Myocyte (in vitro differentiated cells): ENCODE results near the gene AKAP8L. TPM values are rescaled to one million over a fixed set of nuclear protein-coding genes. Genes with fewer than 3 reads are reported as not detected.
A peak's percentile ranks its signal among the peaks of the same experiment; 100 is the strongest.
"Not testable (repeated sequence)": the region's sequence is repeated elsewhere in the genome, so short reads cannot be mapped to it uniquely, and the experiment has no call there.

Experiments used
- DNase-seq: peaks from one replicate; pipeline ENCODE4 v3.0.0-alpha.2; 2012; ENCODE audit warnings: low read depth
- total RNA-seq: library from RNA; depleted of rRNA; stranded (reverse); fragments of >200 nt; gene quantifications from 2 replicates; pipeline ENCODE4 v1.2.3, GENCODE V29; 2014

The AKAP8L gene
- total RNA-seq, 1 donor from 2014 or later = 143 TPM

DNA sequence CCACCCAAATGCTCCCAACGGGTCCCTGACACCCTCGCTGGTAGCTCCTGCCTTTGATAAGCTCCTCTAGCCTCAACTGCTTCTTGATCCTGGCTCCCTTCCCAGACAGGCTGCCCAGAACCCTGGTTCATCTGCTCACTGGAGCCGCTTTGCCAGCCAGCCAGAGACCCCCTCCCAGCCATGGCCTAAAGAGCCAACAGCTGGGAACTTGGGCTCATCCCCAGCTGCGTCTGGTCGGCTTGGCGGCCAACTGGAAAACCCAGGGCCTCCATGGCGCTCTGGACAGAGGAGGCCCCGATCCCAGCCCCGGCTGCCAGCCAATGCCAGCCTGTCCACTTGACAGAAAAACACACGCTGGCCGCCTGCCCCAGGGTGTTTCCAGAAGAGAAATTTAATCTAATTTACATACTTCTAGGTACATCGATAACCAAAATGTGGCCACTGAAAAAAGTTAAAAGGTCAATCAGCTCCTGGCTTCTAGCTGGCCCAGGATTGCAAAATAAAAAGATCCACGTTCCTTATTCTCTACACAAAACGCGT, 3.0 kb upstream of the AKAP8L start:
- DNase-seq = peak; percentile 66

DNA sequence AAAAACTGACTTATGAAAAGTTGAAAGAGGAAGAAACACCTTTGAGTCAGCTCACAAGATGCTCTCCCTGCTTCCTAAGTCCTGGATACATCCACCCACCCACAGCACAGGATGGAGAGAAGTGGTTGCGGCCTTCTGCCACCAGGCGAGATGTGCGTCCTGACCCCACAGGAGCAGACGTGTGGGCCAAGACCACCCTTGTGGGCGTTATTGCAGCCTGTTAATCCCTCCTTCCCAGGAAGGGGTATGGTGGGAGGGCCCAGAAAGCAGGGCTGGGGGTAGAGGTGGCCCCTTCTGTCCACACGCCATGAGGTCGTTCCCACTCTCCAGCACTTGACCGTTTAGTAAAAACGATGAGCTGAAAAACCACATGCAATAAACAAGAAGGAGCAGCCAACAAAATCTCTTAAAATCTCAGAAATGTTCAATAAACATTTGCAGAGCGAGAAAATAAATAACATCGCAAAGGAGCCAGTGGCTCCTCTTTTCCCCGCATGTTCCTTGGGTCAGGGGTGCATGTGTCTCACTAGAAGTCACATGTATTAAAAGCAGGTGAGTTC, 2.4 kb upstream of the AKAP8L start:
- no peak for DNase-seq

DNA sequence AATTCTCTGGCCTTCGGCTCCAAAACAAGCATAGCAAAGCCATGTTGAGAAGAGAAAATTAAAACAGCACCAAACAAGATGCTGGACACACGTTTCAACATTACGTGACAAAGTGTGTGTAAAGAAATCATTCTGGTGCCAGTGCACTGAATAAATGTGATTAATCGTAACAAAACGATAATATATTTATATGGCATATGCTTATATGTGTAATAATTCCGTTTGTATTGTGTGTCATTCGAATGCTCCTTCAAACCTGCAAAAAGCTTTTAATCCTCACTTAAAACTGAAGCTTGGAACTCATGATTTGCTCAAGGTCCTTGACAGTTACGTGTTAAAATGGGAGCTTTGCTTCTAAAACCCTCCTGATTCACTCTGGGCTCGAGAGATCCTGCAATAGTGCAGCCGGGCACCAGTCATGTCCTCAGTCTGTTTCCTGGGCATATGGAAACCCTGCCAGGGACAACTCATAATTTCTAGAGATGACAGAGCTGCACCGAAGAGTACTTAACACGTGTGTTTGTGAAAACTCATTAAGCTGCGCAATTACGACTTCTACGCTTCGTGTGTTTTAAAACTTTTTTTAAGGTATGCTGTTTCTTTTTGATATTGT, 731 bp upstream of the AKAP8L start:
- no peak for DNase-seq

DNA sequence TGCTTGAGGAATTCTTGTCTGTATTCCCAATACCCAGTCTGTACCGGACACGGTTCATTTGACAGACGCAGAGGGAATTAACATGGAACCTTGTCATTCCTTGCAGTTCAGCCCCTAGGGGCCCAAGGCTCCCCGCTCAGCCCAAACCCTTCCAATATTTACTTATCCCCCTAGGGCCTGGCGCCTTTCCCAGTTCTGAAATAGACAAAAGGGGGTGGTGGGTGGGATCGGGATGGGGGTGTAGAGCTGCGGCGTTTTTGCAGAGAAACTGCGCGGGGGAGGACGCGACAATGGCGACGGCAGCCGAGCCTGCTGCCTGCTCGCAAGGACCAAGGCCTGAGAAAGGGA, 583 bp downstream of the AKAP8L start:
- no peak for DNase-seq

DNA sequence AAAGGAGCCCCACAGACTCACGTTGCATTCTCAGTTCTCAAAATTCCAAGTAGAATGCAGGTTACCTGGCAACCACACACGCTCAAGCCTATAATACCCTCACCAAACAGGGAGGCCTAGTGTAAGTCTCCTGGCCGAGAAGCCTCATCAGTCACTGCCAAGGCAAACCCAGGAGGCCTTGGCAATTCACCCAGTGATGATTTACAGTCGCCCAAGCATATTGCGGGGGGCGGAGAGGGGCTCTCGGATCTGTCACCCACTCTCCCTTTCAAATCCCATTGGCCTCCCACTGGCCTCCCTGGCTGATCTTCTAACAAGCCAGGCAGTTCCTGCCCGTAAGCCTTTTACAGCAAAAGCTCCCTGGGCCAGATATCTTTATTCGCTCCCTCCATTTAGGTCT, 1.1 kb downstream of the AKAP8L start:
- DNase-seq = no peak

DNA sequence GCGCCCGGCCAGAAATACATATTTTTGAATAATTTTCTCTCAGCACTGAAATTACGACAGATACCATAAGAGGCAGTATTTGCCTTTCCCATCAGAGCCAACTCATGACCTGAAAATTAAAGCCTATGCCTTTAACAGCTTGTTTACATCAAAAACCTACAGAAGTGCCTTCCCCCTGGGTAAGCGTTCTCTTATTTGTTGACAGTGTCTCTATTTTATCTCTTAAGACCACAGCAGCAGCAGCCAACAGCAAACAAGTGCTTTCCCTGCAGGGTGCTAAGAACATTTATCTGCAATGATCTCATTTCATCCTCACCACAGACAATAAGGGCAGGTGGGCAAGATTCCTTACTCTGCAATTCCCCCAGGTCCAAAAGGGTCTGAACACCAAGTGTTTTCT, 6.0 kb downstream of the AKAP8L start:
- no peak for DNase-seq

DNA sequence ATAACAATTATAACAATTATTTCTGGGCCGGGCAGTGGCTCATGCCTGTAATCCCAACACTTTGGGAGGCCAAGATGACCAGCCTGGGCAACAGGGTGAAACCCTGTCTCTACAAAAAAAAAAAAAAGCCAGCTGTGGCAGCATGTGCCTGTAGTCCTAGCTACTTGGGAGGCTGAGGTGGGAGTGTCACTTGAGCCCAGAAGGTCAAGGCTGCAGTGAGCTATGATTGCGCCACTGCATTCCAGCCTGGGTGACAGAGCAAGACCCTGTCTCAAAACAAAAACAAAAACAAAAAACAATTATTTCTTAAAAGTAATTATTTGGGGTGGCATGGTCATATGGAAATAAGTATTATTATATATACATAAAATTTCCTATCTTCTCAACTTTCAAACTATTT, 7.4 kb downstream of the AKAP8L start:
- DNase-seq = peak; percentile 48

DNA sequence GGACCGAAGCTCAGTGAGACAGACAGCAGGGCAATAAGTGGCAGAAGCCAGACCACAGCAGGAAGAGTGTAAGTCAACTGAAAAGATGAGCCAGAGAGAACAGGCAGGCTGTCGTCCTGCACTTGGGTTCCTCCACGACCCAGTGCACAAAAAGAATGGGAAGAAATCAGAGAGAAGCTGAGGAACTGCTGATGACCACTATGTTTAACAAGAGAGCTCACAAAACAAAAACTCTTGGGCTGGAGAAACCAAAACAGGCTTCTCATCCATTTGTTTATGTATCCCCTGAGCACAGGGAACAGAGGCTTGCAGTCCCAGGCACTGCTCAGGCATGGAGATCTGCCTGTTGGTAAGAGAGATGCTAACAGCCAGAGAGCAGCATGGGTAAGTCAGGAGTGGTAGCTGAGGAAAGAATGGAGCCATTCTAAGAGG, 14.0 kb downstream of the AKAP8L start:
- DNase-seq = no peak

DNA sequence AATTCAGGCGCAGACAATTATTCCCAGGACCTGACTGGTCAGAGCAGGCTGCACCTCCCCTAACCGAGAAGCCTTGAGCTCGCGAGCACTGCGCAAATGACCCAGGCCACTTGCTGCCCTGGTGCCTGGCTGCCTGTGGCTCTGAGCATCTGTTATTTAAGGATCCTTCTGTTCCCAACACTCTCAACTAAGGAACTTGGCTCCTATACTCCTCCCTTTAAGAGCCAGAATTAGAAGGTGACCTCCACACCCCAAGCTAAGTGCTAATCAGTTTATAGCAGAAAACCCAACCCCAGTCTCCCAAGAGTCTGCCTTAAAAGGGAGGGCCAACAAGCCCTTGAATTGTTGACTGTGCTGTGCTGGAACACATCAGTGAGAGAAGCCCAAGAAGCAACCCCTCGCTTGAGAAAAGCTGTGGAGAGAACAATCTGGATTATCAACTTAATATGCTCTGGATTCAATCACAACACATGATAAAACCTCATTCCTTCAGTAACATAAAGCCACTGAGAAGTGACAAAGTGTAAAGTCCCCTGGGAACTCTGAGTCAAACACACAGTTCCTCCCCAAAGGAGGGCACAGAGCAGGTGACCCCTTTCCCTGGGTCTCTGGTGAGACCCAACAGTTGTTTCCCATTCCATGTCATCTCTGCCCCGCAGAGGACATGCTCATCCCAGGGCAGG, 14.6 kb downstream of the AKAP8L start:
- peak; percentile 82 for DNase-seq

DNA sequence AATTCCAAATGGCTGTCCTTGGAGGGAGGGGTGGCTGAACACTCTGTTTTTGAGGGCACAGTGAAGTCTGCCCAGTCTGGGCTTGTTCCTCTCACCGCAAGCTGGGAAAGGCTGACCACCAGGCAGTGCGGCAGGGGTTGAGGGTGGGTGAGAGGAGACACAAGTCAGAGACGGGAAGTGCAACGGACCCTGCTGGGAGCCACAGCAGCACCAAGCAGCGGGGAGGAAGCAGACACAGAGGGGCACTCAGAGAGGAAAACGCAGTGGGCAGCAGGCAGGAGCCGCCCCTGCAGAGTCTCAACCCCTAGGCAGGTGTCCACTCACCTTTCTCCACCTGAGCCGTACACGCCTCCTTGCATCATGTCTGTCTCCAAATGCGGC, 15.6 kb downstream of the AKAP8L start:
- DNase-seq = no peak

DNA sequence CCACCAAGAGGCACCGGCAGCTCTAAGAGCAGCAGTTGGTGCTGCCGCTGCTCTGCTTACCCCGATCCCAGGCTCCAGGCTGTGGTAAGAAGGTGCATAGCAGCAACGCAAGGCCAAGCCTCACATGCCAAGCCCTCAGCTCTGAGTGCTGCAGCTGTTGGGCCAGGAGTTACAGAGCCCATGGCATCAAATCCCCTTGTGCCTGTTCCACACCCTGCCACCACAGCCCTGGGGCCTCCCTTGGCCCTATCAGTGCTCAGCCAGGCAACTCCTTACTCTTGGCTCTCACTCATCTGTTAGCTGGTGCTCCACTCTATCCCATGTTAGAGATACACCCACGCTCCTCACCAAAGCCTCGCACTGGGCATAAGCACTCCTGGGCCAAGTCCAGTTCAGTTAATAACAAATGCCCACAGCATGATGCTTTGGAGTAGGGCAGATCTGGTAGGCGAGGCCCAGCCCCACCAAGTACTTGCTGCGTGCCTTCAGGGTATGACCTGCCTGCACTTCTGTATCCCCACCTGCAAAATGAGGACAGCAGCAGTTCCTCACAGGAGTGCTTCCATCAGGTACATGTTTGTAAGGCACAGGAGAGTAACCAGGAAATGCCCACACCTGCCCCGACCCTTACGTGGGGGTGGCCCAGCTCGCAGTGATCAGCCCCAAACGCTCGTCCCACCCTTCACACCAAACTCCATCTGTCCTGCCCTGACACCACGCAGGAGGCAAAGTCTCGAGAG, 16.2 kb downstream of the AKAP8L start:
- DNase-seq = peak; percentile 94

DNA sequence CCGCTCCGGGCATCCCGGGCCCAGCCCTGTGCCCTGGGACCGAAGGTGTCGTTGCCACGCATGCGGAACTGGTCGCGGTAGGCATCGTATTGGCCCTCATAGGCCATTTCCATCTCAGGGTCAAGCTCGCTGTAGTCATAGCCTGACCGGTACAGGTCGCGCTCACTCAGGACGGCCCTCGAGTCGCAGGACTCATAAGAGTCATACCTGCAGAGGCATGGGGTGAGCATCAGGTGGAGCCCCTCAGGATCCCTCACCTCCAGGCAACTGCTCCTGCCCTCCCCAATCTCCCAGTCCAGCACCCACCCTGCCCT, 17.4 kb downstream of the AKAP8L start:
- DNase-seq = no peak

DNA sequence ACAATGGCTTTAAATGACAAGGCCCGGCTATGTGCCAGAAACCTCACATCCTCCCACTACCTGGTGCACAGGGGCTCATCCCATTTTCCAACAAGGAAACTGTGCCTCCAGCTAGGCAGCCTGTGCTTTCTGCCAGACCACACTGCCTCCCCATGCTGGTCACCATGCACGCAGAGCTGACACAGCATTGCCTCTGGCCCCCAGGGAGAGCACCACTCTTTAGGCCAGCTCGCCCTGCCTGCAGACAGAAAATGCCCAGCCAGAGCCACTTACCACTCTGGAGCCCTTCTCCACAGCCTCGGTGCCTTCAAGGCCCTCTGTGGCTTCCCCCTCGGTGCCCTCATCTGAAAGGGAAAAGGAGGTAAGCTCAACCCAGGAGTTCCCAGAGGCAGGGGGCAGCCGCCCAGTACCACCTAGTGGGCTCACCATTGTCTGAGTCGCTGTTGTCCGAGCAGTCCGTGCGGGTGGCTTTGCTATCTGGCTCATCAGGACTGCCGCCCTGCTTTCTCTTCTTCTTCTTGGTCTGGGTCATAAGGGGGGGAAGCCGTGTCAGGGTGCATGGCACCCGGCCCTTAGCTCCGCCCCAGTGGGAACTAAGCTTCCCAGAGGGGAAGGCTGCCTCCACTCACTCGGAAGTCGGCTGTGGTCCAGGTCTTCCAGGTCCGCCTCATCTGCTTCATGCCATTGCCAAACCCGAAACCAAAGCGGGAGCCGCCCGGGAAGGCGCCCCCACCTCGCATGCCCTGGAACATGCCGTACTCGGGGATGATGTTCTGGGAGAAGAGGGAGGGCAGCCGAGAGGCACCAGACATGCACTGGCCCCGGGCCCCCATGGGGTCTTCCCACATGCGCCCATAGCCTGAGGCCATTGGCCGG, 18.0 kb downstream of the AKAP8L start:
- no peak for DNase-seq

DNA sequence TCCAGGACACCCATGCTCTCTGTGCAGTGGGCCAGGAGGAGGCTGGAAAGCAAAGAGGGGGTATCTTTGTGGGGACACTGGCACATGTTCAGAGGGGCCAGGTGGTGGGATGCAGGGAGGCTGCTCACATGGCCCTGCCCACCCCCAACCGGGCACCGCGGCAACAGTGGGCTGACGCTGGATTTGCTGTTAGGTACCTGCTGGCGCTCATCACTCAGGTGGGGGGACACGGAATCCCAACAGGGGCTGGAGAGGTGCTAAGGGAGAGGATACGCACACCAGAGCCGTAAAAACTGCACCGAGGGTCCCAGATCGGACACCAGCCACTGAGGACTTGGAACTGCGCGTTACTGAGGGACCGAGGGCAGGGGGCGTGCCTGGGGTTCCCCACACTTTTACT, 19.2 kb downstream of the AKAP8L start:
- no peak for DNase-seq

DNA sequence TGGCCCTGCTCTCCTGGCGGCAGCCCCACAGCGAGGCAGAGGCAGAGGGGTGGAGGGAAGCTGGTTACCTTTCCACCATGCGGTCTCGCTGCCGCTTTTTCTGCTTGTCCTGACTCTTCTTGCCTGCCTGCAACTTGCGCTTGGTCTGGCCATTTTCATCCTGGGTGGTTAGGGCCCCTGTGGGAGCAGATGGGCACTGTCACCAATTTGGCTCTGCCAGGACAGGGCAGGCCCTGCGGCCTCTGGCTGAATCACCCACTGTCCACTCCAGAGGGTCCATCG, 19.6 kb downstream of the AKAP8L start:
- no peak for DNase-seq

DNA sequence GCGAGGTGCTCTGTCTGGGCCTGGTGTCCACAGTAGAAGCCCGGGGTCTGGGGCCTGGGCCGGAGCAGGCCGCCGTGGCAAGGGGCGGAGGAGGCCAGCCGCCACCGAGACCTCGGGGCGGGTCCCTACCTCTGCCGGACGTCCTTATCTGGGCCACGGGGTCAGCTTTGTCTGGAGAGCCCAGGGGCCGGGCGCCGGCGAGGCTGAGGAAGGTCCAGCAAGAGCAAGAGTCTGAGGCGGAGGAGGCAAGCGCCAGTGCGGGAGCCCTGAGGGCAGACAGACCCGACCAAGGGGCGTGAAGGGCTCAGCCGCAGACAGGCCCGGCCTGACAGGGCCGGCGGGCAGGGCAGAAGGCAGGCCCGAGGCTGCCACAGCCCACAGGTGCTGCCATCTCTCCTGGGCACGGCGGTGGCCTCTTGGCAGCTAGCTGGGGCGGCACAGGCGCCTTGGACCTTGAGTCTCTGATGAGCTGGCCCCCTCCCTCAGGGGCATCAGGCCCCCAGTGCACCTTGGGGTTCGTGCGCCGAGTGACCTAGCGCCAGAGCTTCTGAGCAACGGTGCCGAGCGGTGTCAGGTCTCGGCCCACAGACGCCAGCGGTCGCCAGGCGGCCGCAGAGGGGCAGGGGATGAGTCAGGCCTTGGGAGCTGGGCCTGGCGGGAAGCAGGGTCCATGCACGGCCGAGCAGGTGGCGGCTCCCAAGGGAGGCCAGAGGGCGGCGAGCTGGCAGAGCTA, 20.1 kb downstream of the AKAP8L start:
- no peak for DNase-seq

DNA sequence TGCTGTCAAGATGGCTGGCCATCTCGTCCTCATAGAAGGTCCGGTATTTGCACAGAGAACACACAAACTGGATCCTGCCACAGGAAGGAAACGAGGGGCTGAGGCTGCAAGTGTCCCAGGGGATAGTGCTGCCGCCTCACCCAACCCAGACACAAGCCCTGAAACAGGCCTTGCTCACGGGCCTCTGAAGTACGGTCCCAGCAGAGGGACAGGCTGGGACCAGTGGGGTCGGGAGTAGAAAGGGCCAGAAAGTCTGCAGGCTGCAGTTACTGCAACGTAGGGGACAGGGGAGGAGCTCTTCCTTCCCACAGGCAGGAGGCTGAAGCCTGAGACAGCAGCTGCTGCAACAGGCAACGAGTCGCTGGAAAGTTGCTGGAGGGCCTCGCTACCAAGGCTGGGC, 21.0 kb downstream of the AKAP8L start:
- no peak for DNase-seq

DNA sequence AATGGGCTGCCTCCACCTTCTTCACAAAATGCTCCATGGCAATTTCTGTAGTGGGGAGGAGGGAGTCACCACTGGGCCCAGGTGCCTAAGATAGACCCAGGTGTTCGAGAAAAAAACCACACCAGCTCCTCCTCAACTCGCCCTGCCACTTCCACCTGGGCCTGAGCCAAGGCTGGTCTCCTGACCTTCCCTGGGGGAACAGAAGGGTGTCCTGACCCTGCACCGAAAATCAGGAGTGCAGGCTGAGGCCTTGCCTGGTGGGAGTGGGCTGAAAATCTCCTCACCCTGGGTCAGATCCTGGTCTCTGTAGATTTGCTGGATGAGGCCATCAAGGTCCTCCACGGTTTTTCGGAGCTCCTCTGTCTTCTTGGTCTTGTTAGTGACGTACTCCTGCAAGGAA, 21.6 kb downstream of the AKAP8L start:
- no peak for DNase-seq

DNA sequence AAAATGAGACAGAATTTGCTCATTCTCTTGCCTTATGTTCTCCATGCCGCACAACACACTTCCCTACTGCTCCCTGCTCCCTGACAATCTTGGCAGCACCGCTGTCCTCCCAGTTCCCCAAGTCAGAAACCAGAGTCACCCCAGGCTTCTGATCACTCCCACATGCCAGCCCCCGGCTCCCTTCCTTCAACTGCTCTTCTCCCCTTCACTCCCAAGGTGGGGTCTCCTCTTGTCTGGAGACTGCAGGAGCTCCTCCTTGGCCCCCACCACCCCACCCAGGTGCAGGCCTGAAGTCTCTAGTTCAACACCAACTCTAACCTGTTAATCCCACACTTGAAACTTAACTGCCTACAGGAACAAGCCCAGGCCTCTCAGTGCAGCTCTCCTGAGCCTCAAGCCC, 22.4 kb downstream of the AKAP8L start:
- DNase-seq = no peak

DNA sequence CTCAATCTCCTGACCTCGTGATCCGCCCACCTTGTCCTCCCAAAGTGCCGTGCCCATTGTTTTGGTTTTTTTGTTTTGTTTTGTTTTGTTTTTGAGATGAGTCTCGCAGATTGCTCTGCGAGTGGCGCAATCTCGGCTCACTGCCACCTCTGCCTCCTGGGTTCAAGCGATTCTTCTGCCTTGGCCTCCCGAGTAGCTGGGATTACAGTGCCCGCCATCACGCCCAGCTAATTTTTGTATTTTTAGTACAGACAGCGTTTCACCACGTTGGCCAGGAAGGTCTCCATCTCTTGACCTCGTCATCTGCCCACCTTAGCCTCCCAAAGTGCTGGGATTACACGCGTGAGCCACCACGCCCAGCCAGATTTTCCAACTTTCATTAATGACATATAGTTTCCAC, 23.5 kb downstream of the AKAP8L start:
- DNase-seq = not testable (repeated sequence)

DNA sequence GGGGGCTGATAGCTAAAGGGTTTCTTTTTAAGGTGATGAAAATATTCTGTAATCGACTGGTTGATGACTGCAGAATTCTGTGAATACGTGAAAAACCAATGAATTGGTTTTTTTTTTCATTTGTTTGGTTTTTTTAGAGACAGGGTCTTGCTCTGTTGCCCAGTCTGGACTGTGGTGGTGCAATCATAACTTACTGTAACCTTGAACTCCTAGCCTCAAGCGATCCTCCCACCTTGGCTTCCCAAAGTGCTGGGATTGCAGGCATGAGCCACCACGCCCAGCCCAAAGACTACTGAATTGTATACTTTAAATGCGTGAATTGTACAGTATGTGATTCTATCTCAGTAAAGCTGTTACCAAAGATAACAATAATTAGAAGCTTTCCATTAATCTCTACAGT, 24.4 kb downstream of the AKAP8L start:
- DNase-seq = no peak
